Right ventricle myocardium inferior (tissue), 1 donor: ENCODE data around the gene NLRP14. TPM values are rescaled to one million over a fixed set of nuclear protein-coding genes. Genes with fewer than 3 reads are reported as not detected.

Experiments used
- ATAC-seq: fragments of 200-7000 bp; cut with Tn5 transposase; one replicate; pipeline ENCODE4 v1.9.1; 2020; ENCODE audit warnings: mild to moderate bottlenecking, moderate library complexity
- DNase-seq: peaks from one replicate; pipeline ENCODE4 v3.0.0; 2021; ENCODE audit errors: missing footprints
- intact Hi-C: fragments of 100-400 bp; cut with DNase I; formaldehyde crosslinking; loops from one replicate; pipeline ENCODE4 v1.11.0; 2022
- total RNA-seq: library from RNA; stranded (reverse); fragmentation: NEBNext Ultra II Directional; extraction: Animal tissue kit (Norgen Biotek cat#: 25700); gene quantifications from one replicate; pipeline ENCODE4 v1.2.1, GENCODE V29; 2021
- donor health status: DM: no; HTN: yes; CAD: no; lungs with severe emphysema.

NLRP14 gene
- total RNA-seq, 1 donor from 2014 or later = not detected

DNA sequence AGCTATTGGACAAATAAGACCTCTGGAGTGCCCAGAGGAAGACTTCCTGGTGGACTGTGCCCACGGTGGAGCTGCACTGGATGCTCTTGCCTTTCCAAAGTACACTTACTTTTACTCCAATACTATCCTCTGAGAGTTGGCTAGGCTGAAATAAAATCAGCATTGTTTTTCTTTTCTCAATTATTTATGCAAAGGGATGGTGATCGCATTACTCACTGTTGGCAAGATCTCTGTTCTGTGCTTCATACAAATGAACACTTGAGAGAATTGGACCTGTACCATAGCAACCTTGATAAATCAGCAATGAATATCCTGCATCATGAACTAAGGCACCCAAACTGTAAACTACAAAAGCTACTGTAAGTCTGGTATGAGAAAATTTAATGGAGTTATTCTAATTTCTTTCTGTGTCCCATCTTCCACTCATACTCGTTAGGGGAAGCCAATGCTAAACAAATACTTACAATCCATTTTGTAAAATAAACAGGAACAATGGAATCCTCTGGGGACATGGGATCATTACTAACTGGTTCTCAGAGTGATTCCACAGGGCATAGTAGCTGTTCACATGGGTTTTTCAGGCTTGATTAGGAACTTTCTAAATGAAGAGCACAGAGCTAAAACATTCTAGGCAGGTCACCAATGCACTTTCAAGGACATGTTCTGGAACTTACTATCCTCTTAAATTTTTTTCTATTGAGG, 26.3 kb downstream of the NLRP14 start:
- intact Hi-C loops = no loop called here
- ATAC-seq = no peak

DNA sequence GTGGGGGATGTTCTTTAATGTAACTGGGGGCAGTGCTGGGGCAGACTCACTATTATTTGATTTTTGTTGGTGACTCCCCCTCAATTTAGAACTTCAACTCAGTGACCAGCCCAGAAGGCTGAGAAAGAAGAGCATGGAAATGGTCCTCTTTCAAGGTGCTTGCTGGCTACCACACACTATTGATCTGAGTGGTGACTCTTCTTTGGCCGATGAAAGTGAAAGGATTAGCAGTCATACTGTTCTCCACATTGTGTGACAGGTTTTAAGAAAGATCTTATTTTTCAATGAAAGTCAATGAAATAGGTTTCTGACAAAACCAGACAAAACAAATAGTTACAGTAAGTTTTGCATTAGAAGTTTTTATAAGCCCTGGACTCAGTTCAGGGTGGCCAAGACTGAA, 29.9 kb downstream of the NLRP14 start:
- DNase-seq (no peak), ATAC-seq (no peak)
- intact Hi-C loops = no loop called here

More for the DNA sequence above, 26.3 kb downstream of the NLRP14 start:
- DNase-seq = no peak

DNA sequence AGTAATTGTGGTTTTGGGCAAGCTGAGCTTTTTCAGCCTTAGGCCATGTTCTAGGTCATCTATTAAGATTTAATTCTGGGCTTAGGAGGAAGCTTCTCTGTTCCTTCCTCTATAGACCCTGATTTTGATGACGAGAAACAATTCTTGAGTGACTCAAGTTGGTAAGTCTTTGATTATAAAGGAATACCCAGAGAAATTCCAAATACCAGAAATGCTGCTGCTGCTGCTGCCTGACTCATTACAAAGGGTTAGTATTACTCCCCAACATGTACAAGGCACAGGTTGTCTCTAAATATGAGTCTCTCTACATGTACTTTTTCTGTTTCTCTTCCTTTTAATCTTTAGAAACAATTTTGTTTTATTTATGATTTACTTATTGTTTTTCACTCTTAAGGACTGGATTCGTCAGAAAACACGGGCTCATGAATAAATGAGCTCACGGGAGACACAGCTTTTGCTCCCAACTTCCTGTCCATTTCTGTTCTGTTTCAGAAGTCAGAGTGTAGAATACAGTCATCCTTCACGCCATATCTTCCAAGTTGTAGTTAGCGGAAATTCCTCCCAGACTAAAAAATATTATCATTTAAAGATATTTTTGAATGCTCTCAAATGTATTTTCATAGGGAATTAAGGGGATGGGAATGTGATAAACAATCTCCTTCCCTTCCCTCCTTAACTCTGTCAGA, 36.7 kb downstream of the NLRP14 start:
- intact Hi-C loops = no loop called here
- DNase-seq (no peak), ATAC-seq (no peak)

- no peak for DNase-seq
- intact Hi-C loops = no loop called here
- ATAC-seq = no peak
These were observed 37.4 kb downstream of the NLRP14 start for GRCh38 chr11:7057641-7058040.

DNA sequence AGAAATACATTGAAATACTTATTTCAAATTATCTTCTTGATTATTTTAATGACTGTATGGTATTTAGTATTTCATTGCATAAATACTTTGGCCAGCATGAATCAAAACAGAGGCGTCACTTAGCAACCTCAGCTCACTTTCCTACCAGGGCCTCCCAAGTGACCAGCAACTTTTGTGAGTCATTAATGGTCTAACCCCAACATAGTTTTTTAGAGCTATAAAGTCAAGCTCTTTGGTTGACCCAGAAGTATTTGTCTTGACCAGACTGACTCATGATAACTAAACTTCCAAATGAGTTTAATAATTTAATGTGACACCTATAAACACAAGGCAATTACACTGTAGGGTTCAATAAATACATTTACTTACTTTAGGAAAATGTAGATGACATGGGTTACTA, 40.6 kb downstream of the NLRP14 start:
- DNase-seq = no peak
- peak; percentile 48 for ATAC-seq
- intact Hi-C loops = no loop called here

- intact Hi-C loops = no loop called here
- ATAC-seq = no peak
These were observed 42.3 kb downstream of the NLRP14 start for GRCh38 chr11:7062534-7062933.

GRCh38 chr11:7072401-7073028, 52.2 kb downstream of the NLRP14 start:
- intact Hi-C loops = no loop called here
- no peak for ATAC-seq
- no peak for DNase-seq

More at GRCh38 chr11:7062534-7062933, 42.3 kb downstream of the NLRP14 start:
- no peak for DNase-seq

DNA sequence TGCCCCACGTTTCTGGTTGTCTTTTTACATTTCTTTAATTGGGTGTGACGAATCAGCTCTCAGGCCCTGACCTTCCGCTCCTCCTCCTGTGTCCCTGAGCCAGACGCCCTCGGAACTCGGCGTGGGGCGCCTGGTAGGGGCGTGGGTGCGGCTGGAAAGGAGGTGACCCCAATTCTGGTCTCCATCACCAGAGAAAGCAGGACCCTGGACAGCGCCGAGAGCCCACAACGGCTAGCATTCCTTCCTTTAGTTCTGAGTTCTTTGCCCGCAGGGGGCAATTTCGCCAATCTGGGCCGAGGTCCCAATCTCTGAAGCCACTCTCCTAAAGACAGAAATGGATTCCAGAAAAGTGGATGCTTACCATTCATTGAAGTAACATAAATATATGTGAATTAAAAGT, 56.8 kb downstream of the NLRP14 start:
- DNase-seq = no peak
- intact Hi-C loops = no loop called here
- ATAC-seq = no peak

GRCh38 chr11:7079545-7080135, 59.4 kb downstream of the NLRP14 start:
- DNase-seq (no peak), ATAC-seq (no peak)
- intact Hi-C loops = no loop called here

DNA sequence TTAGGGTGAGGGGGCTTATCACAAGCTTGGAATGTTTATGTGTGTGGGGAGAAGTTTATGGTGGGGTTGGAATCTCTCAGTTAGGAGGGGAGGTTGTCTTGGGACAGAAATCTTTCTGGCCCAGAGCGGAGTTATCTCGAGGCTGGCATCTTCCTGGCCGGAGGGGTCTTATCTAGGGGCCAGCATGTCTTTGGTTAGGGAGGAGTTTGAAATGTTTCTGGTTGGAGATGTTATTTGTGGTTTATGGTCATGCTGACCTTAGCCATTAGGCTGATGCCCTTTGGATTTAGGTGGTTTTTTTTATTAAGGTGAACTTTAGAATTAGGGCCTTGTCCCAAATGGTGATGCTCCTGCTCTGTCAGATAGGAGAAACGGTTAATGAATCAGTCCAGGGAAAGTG, 60.6 kb downstream of the NLRP14 start:
- ATAC-seq (no peak), DNase-seq (no peak)
- intact Hi-C loops = no loop called here

DNA sequence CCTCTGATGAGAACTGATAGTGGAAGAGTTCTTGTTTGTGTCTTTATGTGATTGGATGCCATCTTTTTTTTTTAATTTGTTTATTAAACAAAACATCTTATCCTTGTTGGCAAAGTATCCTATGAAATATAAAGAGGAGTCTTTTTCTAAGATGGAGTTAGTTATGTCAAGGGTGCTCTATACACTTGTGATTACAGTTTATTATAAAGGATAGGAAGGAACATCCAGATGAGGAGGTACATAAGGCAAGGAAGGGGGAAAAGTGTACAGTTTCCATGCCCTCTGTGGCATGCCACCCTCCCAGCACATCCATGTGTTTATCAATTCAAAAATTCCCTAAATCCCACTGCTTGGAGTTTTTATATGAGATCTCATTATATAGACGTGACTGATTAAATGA, 61.2 kb downstream of the NLRP14 start:
- ATAC-seq (no peak), DNase-seq (no peak)
- intact Hi-C loops = no loop called here

- ATAC-seq (no peak), DNase-seq (peak; percentile 53)
- intact Hi-C loops = no loop called here
These were observed 68.6 kb downstream of the NLRP14 start, which contains the start of gene RBMXL2 for GRCh38 chr11:7088921-7089320. RBMXL2 (plus strand) TSS chr11:7088998; CDS start chr11:7089121, 123 bp downstream.

- ATAC-seq = no peak
- peak; percentile 53 for DNase-seq
- intact Hi-C loops = no loop called here
These were observed 69.3 kb downstream of the NLRP14 start for GRCh38 chr11:7089328-7090251.

DNA sequence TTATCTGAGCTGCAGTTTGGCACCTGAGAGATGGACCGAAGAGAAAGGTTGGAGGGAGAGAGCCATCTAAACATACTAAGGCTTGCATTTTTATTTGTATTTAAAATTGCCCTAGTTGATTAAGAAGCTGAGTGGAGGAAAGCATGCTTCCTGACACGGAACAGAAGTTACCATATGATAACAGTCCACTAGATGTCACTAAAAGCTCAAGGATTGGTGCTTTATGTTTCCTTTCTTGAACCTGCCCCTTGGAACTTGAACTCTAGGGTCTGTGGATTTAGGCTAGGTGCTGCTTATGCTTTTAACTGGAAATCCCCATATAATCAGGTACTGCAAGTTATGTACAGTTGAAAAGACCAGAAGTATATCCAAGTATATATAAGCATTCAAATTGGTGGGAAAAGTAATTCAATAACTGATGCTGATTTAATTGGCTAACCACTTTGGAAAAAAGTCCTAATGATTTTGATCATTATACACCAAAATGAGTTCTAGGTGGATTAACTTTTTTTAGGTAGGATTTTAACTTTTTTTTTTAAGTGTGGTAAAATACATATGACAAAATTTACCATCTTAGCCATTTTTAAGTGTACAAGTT, 78.1 kb downstream of the NLRP14 start:
- intact Hi-C loops = loop anchor here (2.0 to 5.0 kb wide), 2 partner anchors 594 to 888 kb away; partner anchors contain the start of gene EIF3F
- no peak for DNase-seq
- peak; percentile 42 for ATAC-seq

GRCh38 chr11:7115780-7116179, 95.5 kb downstream of the NLRP14 start:
- intact Hi-C loops = no loop called here
- ATAC-seq = no peak
- no peak for DNase-seq

DNA sequence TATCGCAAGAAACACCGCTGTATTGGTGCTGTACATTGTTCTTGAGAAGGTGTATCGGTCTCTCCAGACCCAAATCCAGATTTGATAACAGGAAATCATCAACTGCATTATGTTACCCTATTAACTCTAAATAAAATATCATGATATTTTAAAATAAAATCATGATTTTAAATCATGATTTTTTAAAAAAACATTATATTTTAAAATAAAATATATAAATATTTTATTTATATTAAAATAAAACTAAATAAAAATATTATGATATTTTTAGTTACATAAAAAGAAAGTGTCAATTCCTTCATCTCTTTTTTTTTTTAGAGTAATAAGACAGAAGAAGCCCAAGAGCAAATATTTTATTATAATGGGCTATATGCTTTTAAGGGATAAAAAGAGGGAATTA, 96.1 kb downstream of the NLRP14 start:
- no peak for DNase-seq
- no peak for ATAC-seq

More for the DNA sequence above, 96.1 kb downstream of the NLRP14 start:
- intact Hi-C loops = no loop called here
